GM21367 (cell line): ENCODE results near the gene COMMD3.
"Not testable (repeated sequence)": the region's sequence is repeated elsewhere in the genome, so short reads cannot be mapped to it uniquely, and the experiment has no call there.

Source experiments
- ATAC-seq: cut with Tn5 transposase; IDR thresholded peaks from one replicate; pipeline ENCODE4 v1.9.1; 2021; ENCODE audit not compliant: unreplicated experiment

The COMMD3 gene

DNA sequence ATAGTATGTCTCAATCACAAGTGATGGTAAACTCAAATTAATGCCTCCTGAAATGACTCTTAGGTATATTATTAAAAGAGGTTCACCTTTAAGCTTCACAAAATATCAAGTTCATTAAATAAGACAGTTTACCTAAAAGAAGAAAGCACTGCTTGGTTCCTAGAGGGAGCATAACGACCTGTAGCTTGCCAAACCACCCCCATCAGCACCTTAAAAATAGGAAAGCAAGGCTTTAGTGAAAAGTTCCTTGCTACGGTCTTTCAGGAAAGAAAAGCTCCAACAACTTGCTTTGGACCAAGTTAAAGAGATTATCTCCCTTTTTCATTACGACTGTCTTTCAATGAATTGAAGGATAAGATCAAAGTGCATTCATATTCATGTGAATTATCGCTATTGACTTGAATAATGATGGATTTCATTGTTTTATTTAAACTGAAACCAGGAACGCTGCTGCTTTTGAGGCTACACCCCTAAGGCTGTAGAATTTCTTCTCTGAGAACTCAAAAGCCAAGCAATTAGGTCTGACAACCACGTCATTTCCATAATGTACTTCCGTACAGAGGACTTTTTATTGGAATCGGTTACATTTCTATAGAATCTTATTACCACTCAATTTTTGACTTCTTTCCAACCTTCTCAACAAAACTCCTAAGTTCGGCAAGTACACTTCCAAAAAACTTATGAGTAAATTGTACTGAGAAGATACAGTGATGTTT lies 22.2 kb downstream of the COMMD3 start:
- no peak for ATAC-seq

DNA sequence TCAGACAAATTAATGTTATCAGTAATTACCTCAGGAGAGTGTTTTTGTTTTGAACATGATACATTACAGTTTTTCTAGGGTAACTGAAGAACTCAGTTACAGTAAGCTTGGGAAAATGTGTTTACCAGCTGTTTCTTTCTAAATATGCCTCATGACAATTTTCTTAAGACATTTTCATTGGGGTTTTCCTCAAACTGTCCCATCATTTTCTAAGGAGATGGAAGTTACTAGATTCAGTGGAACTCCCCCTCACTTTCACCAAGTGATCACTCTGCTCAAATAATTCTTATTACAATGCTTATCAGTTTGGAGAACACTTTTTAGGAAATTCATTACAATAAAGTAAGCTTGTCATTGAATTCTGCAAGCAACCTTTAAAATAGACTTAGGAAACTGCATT lies 22.7 kb downstream of the COMMD3 start:
- ATAC-seq = no peak

DNA sequence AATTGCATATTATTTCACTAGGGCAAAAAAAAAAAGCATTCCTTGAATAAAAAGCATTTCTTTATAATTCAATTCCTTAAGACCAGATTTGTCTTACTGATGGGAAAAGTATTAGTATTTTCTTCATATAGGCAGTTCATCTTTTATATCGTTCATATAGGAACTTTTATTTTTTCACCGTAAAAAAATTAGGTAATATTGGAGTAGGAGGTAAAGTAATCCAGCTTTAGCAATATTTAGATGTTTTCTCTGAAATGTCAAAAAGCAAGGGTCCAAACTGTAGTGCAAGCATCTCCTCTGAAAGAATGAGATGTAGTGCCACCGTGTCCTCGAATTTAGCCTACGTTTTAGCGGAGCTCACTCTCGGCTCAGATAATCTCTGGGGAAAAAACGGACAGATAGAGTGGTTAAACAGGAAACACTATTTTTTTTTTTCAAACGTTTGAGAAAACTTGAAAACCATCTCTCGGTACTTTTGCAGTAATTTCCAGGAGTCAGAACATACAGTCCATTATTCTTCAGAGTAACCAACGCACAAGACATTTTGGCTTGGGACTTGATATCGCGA lies 23.7 kb downstream of the COMMD3 start:
- no peak for ATAC-seq

DNA sequence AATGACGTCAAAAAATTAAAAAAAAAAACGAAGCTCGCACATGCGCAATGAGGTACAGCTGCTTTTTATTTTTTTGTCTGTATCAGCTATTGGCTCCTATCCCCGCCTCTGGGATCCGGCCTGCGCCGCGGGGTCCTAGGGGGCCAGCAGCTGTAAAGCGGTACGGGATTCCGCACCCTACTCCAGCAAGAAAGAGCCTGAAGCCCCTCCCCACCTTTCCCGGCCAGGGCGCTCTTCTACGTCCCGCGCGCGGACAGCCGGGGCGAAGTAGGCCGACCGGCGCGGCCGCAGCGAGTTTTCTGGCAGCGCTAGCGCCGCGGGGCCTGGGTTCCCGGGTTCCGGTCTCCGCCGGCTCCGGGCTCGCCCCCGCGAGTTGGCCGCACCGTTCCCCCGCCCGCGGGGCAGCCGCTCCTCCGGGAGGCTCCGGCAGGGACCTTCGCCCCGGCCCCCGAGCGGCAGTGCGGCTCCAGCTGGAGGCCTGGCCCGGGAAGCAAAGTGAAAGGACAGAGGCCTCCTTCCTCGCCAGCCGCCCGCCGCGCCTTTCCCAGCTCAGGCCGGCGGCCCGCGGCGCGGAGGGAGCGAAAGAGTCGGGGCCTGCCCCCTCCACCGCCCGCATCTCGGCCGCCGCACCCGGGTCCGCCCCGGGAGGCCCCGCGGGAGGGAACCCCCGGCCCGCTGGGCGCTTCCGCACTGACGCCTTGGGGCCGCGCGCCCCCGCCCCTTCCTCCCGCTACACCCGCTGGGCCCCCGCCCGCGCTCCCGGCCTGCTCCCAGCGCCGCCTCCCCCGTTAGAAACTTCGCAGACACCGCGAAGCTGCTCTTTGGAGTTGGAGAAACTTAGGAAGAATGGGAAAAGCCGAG lies 24.4 kb downstream of the COMMD3 start:
- ATAC-seq = peak; percentile 41

DNA sequence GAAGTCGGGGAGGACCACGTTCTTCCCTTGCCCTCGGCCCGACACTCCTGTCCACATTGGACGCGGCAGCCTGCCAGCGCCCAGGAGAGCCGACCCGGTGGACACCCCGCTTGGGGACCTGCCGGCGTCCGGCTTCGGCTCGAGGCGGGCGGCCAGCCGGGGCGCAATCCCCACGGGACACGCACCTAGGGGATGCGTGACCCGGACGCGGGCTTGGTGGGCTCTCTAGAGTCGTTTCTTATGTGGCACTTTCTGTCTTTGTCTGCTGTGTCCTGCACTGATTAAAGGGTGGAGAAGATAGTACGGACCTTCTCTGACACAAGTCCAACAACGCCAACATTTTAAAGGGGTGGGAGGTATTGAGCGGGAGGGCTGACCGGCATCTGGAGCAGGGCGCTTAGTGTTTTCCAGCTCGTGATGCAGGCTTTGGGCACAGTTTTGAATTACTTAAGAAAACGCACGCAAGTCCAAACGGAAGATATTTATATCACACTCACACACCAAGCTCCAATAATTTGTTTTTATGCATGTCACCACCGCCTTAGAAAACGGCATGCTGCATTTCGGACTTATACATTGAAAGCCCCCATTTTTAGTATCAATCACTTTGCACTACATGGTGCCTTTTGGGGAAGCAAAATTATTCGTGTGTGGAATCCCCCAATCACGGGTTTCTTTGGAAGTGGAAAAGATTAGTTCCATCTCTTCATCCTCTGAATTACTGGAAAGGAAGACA lies 25.2 kb downstream of the COMMD3 start:
- ATAC-seq = no peak

GRCh38 chr10:22341926-22342196 lies 25.7 kb downstream of the COMMD3 start:
- no peak for ATAC-seq

DNA sequence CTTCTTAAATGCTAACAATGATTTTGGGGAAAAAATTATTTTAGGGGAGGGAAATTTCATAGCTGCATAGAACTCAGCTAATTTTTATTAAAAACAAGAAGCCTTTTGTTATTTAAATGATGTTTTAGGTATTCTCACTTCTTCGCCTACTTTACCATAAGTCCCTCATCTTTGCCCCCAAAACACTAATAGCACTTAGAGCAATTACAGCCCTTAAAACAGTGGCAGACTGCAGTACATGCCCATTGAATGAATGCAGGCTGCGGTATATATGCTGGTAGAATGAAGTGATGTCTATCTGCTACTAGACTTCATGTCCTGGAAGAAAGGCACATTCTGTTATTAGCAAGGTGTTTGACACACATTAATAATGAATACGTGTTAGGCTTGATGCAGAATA lies 26.2 kb downstream of the COMMD3 start:
- no peak for ATAC-seq

GRCh38 chr10:22343731-22344130 lies 27.5 kb downstream of the COMMD3 start:
- ATAC-seq = no peak

GRCh38 chr10:22344249-22344648 lies 28.1 kb downstream of the COMMD3 start:
- no peak for ATAC-seq

GRCh38 chr10:22344781-22345300 lies 28.7 kb downstream of the COMMD3 start:
- ATAC-seq = no peak

GRCh38 chr10:22345301-22346095 lies 29.3 kb downstream of the COMMD3 start, which contains the start of gene SPAG6:
Gene SPAG6, plus strand, starts transcription at chr10:22345496. Its CDS starts 116 bp downstream, at chr10:22345612.
- ATAC-seq = no peak

DNA sequence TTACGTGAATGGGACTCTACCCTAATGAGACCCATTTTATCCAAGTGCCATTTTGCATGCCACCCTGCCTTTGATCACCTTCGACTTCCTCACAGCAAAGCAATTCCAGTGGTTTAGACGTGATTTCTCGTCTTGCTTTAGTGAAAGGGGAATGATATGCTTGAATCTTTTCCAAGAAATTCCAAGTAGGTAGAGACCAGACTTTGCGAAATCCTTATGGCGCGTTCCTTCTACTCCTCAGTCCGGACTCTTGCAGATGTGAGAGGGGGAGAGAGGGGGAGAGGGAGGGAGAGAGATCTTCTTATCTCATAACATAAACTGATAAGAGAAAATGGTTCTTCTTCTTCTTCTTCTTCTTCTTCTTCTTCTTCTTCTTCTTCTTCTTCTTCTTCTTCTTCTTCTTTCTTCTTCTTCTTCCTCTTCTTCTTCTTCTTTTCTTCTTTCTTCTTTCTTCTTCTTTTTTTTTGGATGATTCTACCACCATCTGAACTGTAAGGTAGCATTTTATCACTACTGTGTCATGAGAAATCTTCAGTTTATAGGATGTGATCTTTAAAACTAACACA lies 30.0 kb downstream of the COMMD3 start:
- no peak for ATAC-seq

- ATAC-seq = no peak
These were observed 33.6 kb downstream of the COMMD3 start for GRCh38 chr10:22349755-22350154.

- ATAC-seq = no peak
These were observed 35.0 kb downstream of the COMMD3 start for GRCh38 chr10:22351131-22351703.

DNA sequence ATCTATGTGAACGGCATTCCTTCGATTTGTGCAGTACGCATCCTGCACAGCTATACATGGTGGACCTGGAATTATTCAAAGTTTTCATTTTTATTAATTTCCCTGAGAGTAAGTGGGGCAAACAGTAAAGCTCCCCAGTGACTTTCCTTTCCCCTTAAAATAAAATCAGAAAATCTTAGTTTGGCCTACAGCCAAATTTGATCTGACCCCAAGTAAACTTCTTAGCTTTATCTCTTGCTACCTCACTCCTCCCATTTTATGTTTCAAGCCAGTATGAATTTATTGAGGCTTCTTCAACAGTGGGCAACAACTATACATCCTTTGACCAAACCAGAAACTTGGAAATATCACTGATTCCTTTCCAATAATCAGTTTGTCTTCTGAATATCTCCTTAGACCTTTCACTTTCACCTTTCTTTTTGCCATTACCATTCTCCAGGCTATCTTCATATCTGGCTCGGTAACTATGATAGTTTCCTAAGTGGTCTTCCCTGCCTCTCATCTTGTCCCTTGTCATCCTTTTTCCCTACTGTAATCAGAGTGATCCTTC lies 40.2 kb downstream of the COMMD3 start:
- no peak for ATAC-seq

DNA sequence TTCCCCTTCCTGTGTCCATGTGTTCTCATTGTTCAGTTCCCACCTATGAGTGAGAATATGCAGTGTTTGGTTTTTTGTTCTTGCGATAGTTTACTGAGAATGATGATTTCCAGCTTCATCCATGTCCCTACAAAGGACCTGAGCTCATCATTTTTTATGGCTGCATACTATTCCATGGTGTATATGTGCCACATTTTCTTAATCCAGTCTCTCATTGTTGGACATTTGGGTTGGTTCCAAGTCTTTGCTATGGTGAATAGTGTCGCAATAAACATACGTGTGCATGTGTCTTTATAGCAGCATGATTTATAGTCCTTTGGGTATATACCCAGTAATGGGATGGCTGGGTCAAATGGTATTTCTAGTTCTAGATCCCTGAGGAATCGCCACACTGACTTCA lies 41.6 kb downstream of the COMMD3 start:
- ATAC-seq = not testable (repeated sequence)

- no peak for ATAC-seq
These were observed 47.1 kb downstream of the COMMD3 start for GRCh38 chr10:22363305-22363704.

DNA sequence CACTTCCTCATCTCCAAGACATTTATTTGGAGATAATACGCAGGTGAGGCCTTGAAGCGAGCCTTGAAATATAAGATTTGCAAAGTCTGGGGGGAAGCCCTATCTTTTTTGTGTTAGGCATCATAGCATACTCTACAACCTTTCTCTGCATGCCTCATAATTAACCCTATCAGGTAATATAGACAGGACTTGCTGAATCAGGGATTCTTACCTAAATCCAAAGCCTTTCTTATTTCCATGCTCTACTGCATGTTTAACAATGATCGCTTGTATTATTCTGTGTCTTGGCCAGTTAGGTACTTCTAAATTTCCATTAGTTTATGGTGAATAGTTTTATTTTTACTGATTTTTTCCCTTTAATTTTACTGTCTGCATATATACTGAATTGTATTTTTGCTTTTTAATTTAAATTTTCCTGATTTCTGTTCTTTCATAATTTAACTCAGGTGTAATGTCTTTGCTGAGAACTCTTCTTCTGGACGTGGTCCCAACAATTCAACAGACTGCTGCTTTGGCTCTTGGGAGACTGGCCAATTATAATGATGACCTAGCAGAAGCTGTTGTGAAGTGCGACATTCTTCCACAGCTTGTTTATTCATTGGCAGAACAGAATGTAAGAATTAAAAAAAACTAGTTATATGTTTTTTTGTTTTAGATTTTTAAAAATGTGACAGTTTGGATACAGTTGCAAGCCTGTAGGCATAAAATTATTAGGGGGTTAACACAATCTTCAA lies 48.4 kb downstream of the COMMD3 start:
- ATAC-seq = no peak

- no peak for ATAC-seq
These were observed 49.0 kb downstream of the COMMD3 start for GRCh38 chr10:22365233-22365632.
